Thymus (tissue), 14 donors: ENCODE results near the gene SP3. TPM values are rescaled to one million over a fixed set of nuclear protein-coding genes. Genes with fewer than 3 reads are reported as not detected.

Experiments used
- DNase-seq, 9 donors: peaks; one replicate each; pipeline ENCODE4 v3.0.0-alpha.2; 2013; ENCODE audit warnings: low spot score in 9 of 9, low read depth in 6 of 9, missing footprints in 1 of 9
- H3K27ac ChIP-seq, 2 donors: one replicate each; pipeline ENCODE4 v1.5.1; 2013; ENCODE audit warnings: control low read depth in 1 of 2, low read depth in 1 of 2, low read length in 1 of 2, mild to moderate bottlenecking in 1 of 2, moderate library complexity in 1 of 2
- H3K27me3 ChIP-seq, 2 donors: one replicate each; pipeline ENCODE4 v1.5.1; 2013; ENCODE audit warnings: low read length in 1 of 2; ENCODE audit not compliant: control insufficient read depth in 2 of 2, insufficient read depth in 1 of 2
- H3K36me3 ChIP-seq, 2 donors: one replicate each; pipeline ENCODE4 v1.5.1; 2013; ENCODE audit warnings: low read length in 1 of 2, mild to moderate bottlenecking in 1 of 2, moderate library complexity in 1 of 2; ENCODE audit not compliant: control insufficient read depth in 2 of 2, insufficient read depth in 2 of 2
- H3K4me1 ChIP-seq, 2 donors: one replicate each; pipeline ENCODE4 v1.5.1; 2013; ENCODE audit warnings: low read length in 2 of 2; ENCODE audit not compliant: control insufficient read depth in 2 of 2, insufficient read depth in 2 of 2
- H3K4me3 ChIP-seq, 2 donors: one replicate each; pipeline ENCODE4 v1.5.1; 2013; ENCODE audit warnings: low read length in 2 of 2, control low read depth in 1 of 2, mild to moderate bottlenecking in 1 of 2
- H3K9me3 ChIP-seq, 2 donors: one replicate each; pipeline ENCODE4 v1.5.1; 2013; ENCODE audit warnings: low read length in 1 of 2, mild to moderate bottlenecking in 1 of 2; ENCODE audit not compliant: control insufficient read depth in 2 of 2, insufficient read depth in 1 of 2
- WGBS: extraction: QIAGEN DNeasy Blood & Tissue Kit; methylation state at CpG from one replicate; pipeline ENCODE4 v1.1.7; 2013; 5-methylcytosine and 5-hydroxymethylcytosine counted together
- long read RNA-seq, 10 donors: transcript quantifications; one replicate each; lab custom pipeline, GENCODE V29; 2026
- polyA plus RNA-seq: library from polyadenylated mRNA; stranded (reverse); fragments of 200-250 nt; gene quantifications from one replicate; pipeline ENCODE4 v1.2.3, GENCODE V29; 2013
- total RNA-seq: library from RNA; stranded (reverse); fragments of 120-200 nt; gene quantifications from one replicate; pipeline ENCODE4 v1.2.4, GENCODE V29; 2013
- donor health status: healthy.

SP3 gene
- 168 TPM for total RNA-seq
- polyA plus RNA-seq, result 43.7 TPM
- long read RNA-seq, donor 1, partial matches to known transcripts, result 6 of 10 reads
- long read RNA-seq, donor 1, other reads (novel, unspliced or antisense), result 0 of 10 reads
- long read RNA-seq, donor 2, full-length matches to known transcripts, result 20 of 70 reads
- long read RNA-seq, donor 2, partial matches to known transcripts, result 50 of 70 reads
- long read RNA-seq, donor 2, other reads (novel, unspliced or antisense), result 0 of 70 reads
- long read RNA-seq, donor 3, full-length matches to known transcripts, result 22 of 34 reads
- long read RNA-seq, donor 3, partial matches to known transcripts, result 12 of 34 reads
- long read RNA-seq, donor 3, other reads (novel, unspliced or antisense), result 0 of 34 reads
- long read RNA-seq, donor 4, full-length matches to known transcripts, result 7 of 7 reads
- long read RNA-seq, donor 4, partial matches to known transcripts, result 0 of 7 reads
- long read RNA-seq, donor 4, other reads (novel, unspliced or antisense), result 0 of 7 reads
- long read RNA-seq, donor 5, full-length matches to known transcripts, result 14 of 40 reads
- long read RNA-seq, donor 5, partial matches to known transcripts, result 26 of 40 reads
- long read RNA-seq, donor 5, other reads (novel, unspliced or antisense), result 0 of 40 reads
- long read RNA-seq, donor 6, transcript SP3-203 (5 exons, 3,937 nt), result major isoform, 6 of 21 reads
- long read RNA-seq, donor 6, partial matches to known transcripts, result 15 of 21 reads
- long read RNA-seq, donor 6, other reads (novel, unspliced or antisense), result 0 of 21 reads
- long read RNA-seq, donor 7, full-length matches to known transcripts, result 28 of 47 reads
- long read RNA-seq, donor 7, partial matches to known transcripts, result 19 of 47 reads
- long read RNA-seq, donor 7, other reads (novel, unspliced or antisense), result 0 of 47 reads
- long read RNA-seq, donor 8, full-length matches to known transcripts, result 7 of 7 reads
- long read RNA-seq, donor 8, partial matches to known transcripts, result 0 of 7 reads
- long read RNA-seq, donor 8, other reads (novel, unspliced or antisense), result 0 of 7 reads
- long read RNA-seq, donor 9, full-length matches to known transcripts, result 12 of 24 reads
- long read RNA-seq, donor 9, partial matches to known transcripts, result 12 of 24 reads
- long read RNA-seq, donor 9, other reads (novel, unspliced or antisense), result 0 of 24 reads
- long read RNA-seq, donor 10, full-length matches to known transcripts, result 10 of 65 reads
- long read RNA-seq, donor 10, partial matches to known transcripts, result 55 of 65 reads
- long read RNA-seq, donor 10, other reads (novel, unspliced or antisense), result 0 of 65 reads

- H3K27ac ChIP-seq, result peak within 1 kb of the TSS; percentile 100
- WGBS, result under 1% methylated on average over 52 of the region's 52 CpGs
- DNase-seq, result peak; percentile 87 to 98 (median 95)
- no peaks in the 10 kb centered on the region for H3K9me3 ChIP-seq
- H3K36me3 ChIP-seq, result peaks cover 0 to 5% of the 10 kb centered on the region in 2 donors
- peak within 1 kb of the TSS; percentile 78 to 91 for H3K4me3 ChIP-seq
- H3K27me3 ChIP-seq, result no peaks in the 10 kb centered on the region
- peaks cover 0 to 5% of the 10 kb centered on the region in 2 donors for H3K4me1 ChIP-seq
Observed at GRCh38 chr2:173965372-173966025, at the start of gene SP3. Gene SP3, minus strand, starts transcription at chr2:173965373. Its CDS starts 202 bp downstream, at chr2:173965171.

GRCh38 chr2:174014699-174015070 is 49.5 kb upstream of the SP3 start:
- H3K27ac ChIP-seq, result no peak overlapping the region
- H3K9me3 ChIP-seq, result peaks cover 0 to 5% of the 10 kb centered on the region in 2 donors
- no peaks in the 10 kb centered on the region for H3K36me3 ChIP-seq
- H3K27me3 ChIP-seq, result peaks cover 0 to 13% of the 10 kb centered on the region in 2 donors
- no peak overlapping the region for H3K4me3 ChIP-seq
- peaks cover 4 to 8% of the 10 kb centered on the region in 2 donors for H3K4me1 ChIP-seq
- no peak for DNase-seq
- WGBS, result 95% methylated on average over 2 of the region's 2 CpGs

- H3K36me3 ChIP-seq, result no peaks in the 10 kb centered on the region
- DNase-seq, result no peak
Observed at GRCh38 chr2:174014011-174014698, 49.0 kb upstream of the SP3 start.

GRCh38 chr2:174013315-174013751 is 48.2 kb upstream of the SP3 start:
- DNase-seq, result no peak
- peaks cover 0 to 13% of the 10 kb centered on the region in 2 donors for H3K27me3 ChIP-seq
- peak overlapping the region in 1 of 2 donors; percentile 41 for H3K4me3 ChIP-seq
- H3K36me3 ChIP-seq, result no peaks in the 10 kb centered on the region
- peaks cover 0 to 5% of the 10 kb centered on the region in 2 donors for H3K9me3 ChIP-seq
- H3K27ac ChIP-seq, result peak overlapping the region in 1 of 2 donors; percentile 50
- peaks cover 4 to 8% of the 10 kb centered on the region in 2 donors for H3K4me1 ChIP-seq
- WGBS, result 87% methylated on average over 17 of the region's 17 CpGs

More at GRCh38 chr2:174014011-174014698, 49.0 kb upstream of the SP3 start:
- Histone ChIP-seq H3K27me3 (peaks cover 0 to 13% of the 10 kb centered on the region in 2 donors), H3K4me3 (no peak overlapping the region), H3K9me3 (peaks cover 0 to 5% of the 10 kb centered on the region in 2 donors), H3K27ac (no peak overlapping the region), H3K4me1 (peaks cover 4 to 8% of the 10 kb centered on the region in 2 donors)
- 95% methylated on average over 6 of the region's 6 CpGs for WGBS

GRCh38 chr2:174012347-174013314 is 47.5 kb upstream of the SP3 start:
- Histone ChIP-seq H3K27ac (peak overlapping the region; percentile 39 to 50), H3K4me1 (peaks cover 4 to 8% of the 10 kb centered on the region in 2 donors), H3K9me3 (peaks cover 0 to 5% of the 10 kb centered on the region in 2 donors), H3K36me3 (no peaks in the 10 kb centered on the region), H3K4me3 (peak overlapping the region; percentile 41 to 44), H3K27me3 (peaks cover 0 to 13% of the 10 kb centered on the region in 2 donors)
- DNase-seq, result peak in 3 of 9 donors; percentile 20 to 42 (median 26)
- 30% methylated on average over 56 of the region's 56 CpGs for WGBS

GRCh38 chr2:174011796-174012195 is 46.6 kb upstream of the SP3 start:
- peaks cover 4 to 8% of the 10 kb centered on the region in 2 donors for H3K4me1 ChIP-seq
- no peak overlapping the region for H3K4me3 ChIP-seq

GRCh38 chr2:174011173-174011572 is 46.0 kb upstream of the SP3 start:
- no peak for DNase-seq
- Histone ChIP-seq H3K9me3 (peaks cover 0 to 5% of the 10 kb centered on the region in 2 donors), H3K27me3 (peaks cover 0 to 13% of the 10 kb centered on the region in 2 donors), H3K4me1 (peaks cover 4 to 8% of the 10 kb centered on the region in 2 donors), H3K4me3 (no peak overlapping the region), H3K36me3 (no peaks in the 10 kb centered on the region), H3K27ac (no peak overlapping the region)

More at GRCh38 chr2:174011796-174012195, 46.6 kb upstream of the SP3 start:
- H3K36me3 ChIP-seq, result no peaks in the 10 kb centered on the region
- DNase-seq, result no peak
- 95% methylated on average over 2 of the region's 2 CpGs for WGBS
- no peak overlapping the region for H3K27ac ChIP-seq
- H3K9me3 ChIP-seq, result peaks cover 0 to 5% of the 10 kb centered on the region in 2 donors
- peaks cover 0 to 13% of the 10 kb centered on the region in 2 donors for H3K27me3 ChIP-seq
